ENCODE results near the gene ARHGEF38. TPM values are rescaled to one million over a fixed set of nuclear protein-coding genes. Genes with fewer than 3 reads are reported as not detected.
A peak's percentile ranks its signal among the peaks of the same experiment; 100 is the strongest.

ARHGEF38 gene
- total RNA-seq, 1 donor from 2014 or later: not detected

DNA sequence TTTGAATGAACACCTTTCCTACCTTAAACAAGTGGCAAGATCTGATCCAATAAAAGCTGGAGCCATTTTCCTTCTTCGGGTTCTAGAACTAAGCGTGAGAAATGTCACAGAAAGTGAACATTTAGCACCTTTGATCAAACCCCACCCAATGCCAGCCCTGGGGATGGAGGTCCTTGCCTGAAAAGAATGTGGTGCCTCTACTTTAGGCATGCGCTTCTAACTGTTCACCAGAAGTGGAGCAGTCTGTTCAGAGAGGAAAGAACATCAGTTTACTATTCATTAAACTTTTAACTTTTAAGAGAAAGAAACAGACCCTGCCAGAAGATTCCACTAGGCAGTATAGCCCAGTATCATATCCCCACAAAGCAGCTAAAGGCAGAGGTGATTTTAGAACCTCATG, 80.2 kb downstream of the ARHGEF38 start:
- no peaks in the 10 kb centered on the region for H3K9me3 Mint-ChIP-seq (ENCODE audit: low read depth)
- TF ChIP-seq, protein P1, sequence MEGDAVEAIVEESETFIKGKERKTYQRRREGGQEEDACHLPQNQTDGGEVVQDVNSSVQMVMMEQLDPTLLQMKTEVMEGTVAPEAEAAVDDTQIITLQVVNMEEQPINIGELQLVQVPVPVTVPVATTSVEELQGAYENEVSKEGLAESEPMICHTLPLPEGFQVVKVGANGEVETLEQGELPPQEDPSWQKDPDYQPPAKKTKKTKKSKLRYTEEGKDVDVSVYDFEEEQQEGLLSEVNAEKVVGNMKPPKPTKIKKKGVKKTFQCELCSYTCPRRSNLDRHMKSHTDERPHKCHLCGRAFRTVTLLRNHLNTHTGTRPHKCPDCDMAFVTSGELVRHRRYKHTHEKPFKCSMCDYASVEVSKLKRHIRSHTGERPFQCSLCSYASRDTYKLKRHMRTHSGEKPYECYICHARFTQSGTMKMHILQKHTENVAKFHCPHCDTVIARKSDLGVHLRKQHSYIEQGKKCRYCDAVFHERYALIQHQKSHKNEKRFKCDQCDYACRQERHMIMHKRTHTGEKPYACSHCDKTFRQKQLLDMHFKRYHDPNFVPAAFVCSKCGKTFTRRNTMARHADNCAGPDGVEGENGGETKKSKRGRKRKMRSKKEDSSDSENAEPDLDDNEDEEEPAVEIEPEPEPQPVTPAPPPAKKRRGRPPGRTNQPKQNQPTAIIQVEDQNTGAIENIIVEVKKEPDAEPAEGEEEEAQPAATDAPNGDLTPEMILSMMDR (IDR thresholded peaks at IDR 0.05): no peak
- no peaks in the 10 kb centered on the region for H3K36me3 Mint-ChIP-seq (ENCODE audit: low read depth)
- H3K4me1 Mint-ChIP-seq (ENCODE audit: low read depth): peaks cover 24% of the 10 kb centered on the region
- no peak overlapping the region for H3K4me3 Mint-ChIP-seq (ENCODE audit: unreplicated experiment)
- no peak overlapping the region for H3K27ac Mint-ChIP-seq (ENCODE audit: unreplicated experiment)
- H3K27me3 Mint-ChIP-seq (ENCODE audit: low read depth): peaks cover 11% of the 10 kb centered on the region
- DNase-seq (ENCODE audit: low spot score): no peak

DNA sequence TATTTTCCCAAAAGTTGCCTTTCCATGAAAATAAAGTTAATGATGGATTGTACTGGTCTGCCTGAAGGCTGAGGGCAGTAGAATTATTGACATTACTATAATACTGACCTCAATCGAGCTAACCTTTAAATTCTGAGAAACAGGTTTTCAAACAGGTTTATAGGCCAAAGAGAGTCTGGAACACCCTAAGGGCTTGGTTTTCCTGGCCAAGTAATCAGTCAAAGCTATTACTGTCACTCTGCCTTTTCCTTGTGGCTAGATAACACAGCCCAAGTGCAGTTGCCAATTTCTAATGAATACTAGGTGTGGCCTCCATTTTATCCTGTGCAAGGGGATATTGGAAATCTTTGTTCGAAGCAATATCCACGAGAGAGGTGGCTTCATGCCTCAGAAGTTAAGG, 80.8 kb downstream of the ARHGEF38 start:
- Mint-ChIP-seq H3K27me3 (ENCODE audit: low read depth) (peaks cover 8% of the 10 kb centered on the region), H3K9me3 (ENCODE audit: low read depth) (no peaks in the 10 kb centered on the region), H3K27ac (ENCODE audit: unreplicated experiment) (no peak overlapping the region), H3K4me1 (ENCODE audit: low read depth) (peaks cover 26% of the 10 kb centered on the region), H3K4me3 (ENCODE audit: unreplicated experiment) (no peak overlapping the region), H3K36me3 (ENCODE audit: low read depth) (no peaks in the 10 kb centered on the region)
- TF ChIP-seq, protein P1 (IDR thresholded peaks at IDR 0.05): no peak
- no peak for DNase-seq (ENCODE audit: low spot score)

DNA sequence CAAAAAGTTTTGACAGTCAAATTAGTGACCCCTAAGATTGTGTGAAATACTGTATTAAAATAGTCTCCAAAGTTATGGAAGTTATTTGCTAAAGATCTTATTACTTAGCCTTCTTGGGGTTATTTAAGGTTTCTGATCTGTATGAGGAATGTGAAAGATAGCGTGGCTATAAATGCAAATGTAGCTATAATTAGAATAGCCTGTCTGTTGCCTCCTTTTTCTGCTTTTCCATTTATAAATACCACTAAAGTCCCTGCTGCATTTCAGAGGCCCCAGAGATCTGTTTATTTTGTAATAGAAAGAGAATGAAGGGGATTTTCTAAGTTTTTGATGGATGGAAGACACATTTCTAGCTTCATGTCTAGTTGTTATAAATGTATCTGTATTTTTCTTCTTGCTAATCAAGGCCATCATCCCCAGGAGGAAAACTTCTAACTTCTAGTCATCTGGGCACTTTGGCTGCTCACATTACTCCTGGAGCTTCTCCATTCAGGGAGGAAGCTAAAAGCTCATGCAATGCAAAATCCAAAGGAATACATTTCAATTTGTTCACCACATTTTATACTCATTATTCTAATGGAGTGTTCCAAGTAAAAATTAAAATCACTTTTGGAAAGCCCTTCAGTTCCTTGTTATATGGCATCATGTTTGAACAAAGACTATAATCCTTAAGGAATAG, 82.1 kb downstream of the ARHGEF38 start:
- no peak overlapping the region for H3K4me3 Mint-ChIP-seq (ENCODE audit: unreplicated experiment)
- H3K27ac Mint-ChIP-seq (ENCODE audit: unreplicated experiment): peak overlapping the region; percentile 12
- H3K9me3 Mint-ChIP-seq (ENCODE audit: low read depth): no peaks in the 10 kb centered on the region
- H3K36me3 Mint-ChIP-seq (ENCODE audit: low read depth): no peaks in the 10 kb centered on the region
- DNase-seq (ENCODE audit: low spot score): no peak
- TF ChIP-seq, protein P1 (IDR thresholded peaks at IDR 0.05): no peak
- H3K27me3 Mint-ChIP-seq (ENCODE audit: low read depth): peaks cover 2% of the 10 kb centered on the region
- peaks cover 26% of the 10 kb centered on the region for H3K4me1 Mint-ChIP-seq (ENCODE audit: low read depth)

DNA sequence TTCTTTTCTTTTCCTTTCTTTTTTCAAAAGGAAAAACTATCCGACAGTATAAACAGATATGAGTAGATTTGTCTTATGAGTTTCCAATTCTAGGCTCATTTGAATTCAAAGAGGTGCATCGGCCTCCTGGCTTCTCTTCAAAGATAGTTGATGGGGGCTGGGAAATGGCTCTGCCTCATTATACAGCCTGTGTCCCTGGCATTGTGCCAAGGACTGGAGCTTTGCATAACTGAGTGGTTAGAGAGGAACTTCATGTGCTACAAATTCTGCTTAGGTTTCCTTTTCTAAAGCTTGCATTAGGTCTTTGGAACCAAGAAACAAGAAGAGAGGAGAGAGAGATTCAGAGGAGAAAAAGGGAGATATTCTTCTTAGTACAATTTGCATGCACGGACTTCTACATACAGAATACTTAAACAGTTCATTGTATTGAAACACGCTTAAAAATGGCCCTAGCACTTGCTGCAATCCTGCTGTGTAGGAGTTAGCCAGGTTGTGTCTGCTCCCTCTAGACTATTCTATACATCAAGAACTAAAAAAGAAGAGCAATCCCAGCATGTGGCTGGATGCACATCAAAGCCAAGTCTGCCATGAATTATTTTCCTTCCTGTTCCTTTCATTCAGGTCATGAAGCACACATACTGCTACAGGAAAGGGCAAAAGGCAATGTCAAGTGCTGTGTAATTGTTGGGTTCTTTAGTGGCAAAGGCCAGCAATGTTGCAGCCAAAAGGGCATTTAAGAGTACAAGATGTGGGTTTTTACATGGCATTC, 85.2 kb downstream of the ARHGEF38 start:
- H3K9me3 Mint-ChIP-seq (ENCODE audit: low read depth): peaks cover 4% of the 10 kb centered on the region
- TF ChIP-seq, protein P1 (IDR thresholded peaks at IDR 0.05): no peak
- no peak overlapping the region for H3K4me3 Mint-ChIP-seq (ENCODE audit: unreplicated experiment)
- peaks cover 14% of the 10 kb centered on the region for H3K27me3 Mint-ChIP-seq (ENCODE audit: low read depth)
- H3K4me1 Mint-ChIP-seq (ENCODE audit: low read depth): peaks cover 19% of the 10 kb centered on the region
- DNase-seq (ENCODE audit: low spot score): no peak
- no peak overlapping the region for H3K27ac Mint-ChIP-seq (ENCODE audit: unreplicated experiment)
- H3K36me3 Mint-ChIP-seq (ENCODE audit: low read depth): peaks cover 3% of the 10 kb centered on the region

DNA sequence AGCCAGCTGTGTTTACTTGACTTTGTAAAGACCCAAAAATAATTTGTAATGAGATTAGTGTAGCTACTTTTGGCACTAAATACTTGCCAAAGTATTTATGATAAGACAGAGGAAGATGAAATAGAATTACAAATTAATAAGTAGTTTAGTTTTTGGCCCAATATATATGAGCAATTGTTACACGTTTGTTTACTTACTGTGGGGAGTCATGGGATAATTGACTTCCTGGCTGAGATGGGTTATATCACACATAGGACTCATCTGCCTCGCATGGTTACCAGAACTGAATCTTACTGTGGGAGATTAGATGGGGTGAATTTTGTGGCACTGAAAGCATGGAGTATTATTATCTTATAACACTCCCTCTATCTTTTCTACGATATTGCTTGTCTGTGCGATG, 89.4 kb downstream of the ARHGEF38 start:
- DNase-seq (ENCODE audit: low spot score): no peak
- Mint-ChIP-seq H3K4me3 (ENCODE audit: unreplicated experiment) (no peak overlapping the region), H3K9me3 (ENCODE audit: low read depth) (peaks cover 4% of the 10 kb centered on the region), H3K27me3 (ENCODE audit: low read depth) (peaks cover 31% of the 10 kb centered on the region), H3K27ac (ENCODE audit: unreplicated experiment) (no peak overlapping the region), H3K36me3 (ENCODE audit: low read depth) (peaks cover 3% of the 10 kb centered on the region), H3K4me1 (ENCODE audit: low read depth) (peaks cover 6% of the 10 kb centered on the region)
- TF ChIP-seq, protein P1 (IDR thresholded peaks at IDR 0.05): no peak

All from chondrocyte (in vitro differentiated cells).